GM19193 (cell line): ENCODE measurements around the gene HINFP.

Experiments
- POLR2A ChIP-seq: IDR thresholded peaks from 4 replicates; pipeline ENCODE4 v1.6.1; 2011; ENCODE audit not compliant: insufficient read depth, insufficient read length; ENCODE audit errors: extremely low read depth

Gene HINFP

GRCh38 chr11:119093942-119094815 lies 27.2 kb upstream of the HINFP start:
- peak; percentile 55 for TF ChIP-seq POLR2A

- TF ChIP-seq POLR2A = no peak
Observed at GRCh38 chr11:119094816-119095065, 26.6 kb upstream of the HINFP start.

GRCh38 chr11:119095066-119095880 lies 26.1 kb upstream of the HINFP start:
- peak; percentile 100 for TF ChIP-seq POLR2A

GRCh38 chr11:119099711-119100110 lies 21.7 kb upstream of the HINFP start:
- TF ChIP-seq POLR2A = no peak

GRCh38 chr11:119100246-119100970 lies 21.0 kb upstream of the HINFP start:
- no peak for TF ChIP-seq POLR2A

GRCh38 chr11:119100994-119101758 lies 20.2 kb upstream of the HINFP start:
- TF ChIP-seq POLR2A = peak; percentile 41

GRCh38 chr11:119101759-119102423 lies 19.5 kb upstream of the HINFP start, which contains the start of gene DPAGT1:
DPAGT1 (minus strand) TSS chr11:119101853; CDS start chr11:119101655, 198 bp downstream.
- TF ChIP-seq POLR2A = peak; percentile 55

- no peak for TF ChIP-seq POLR2A
Observed at GRCh38 chr11:119103793-119104192, 17.6 kb upstream of the HINFP start.

- TF ChIP-seq POLR2A = peak; percentile 64
Observed at GRCh38 chr11:119106564-119107537, 14.5 kb upstream of the HINFP start, which contains the start of gene C2CD2L. C2CD2L (plus strand) TSS chr11:119107344; CDS start chr11:119107742, 398 bp downstream.

- TF ChIP-seq POLR2A = no peak
Observed at GRCh38 chr11:119107538-119108145, 13.7 kb upstream of the HINFP start.

GRCh38 chr11:119108146-119108856 lies 13.1 kb upstream of the HINFP start:
- no peak for TF ChIP-seq POLR2A

- no peak for TF ChIP-seq POLR2A
Observed at GRCh38 chr11:119108857-119109221, 12.5 kb upstream of the HINFP start.
